D721Med (cell line): ENCODE data around the gene METTL4.

ENCODE experiments used
- DNase-seq: peaks from one replicate; pipeline ENCODE4 v3.0.0; 2011; ENCODE audit warnings: low spot score; ENCODE audit not compliant: insufficient read length
- FAIRE-seq: peaks from 2 replicates; lab custom pipeline; 2011; peaks lifted over from hg19 to GRCh38; lab: Jason Lieb, UNC
- TF ChIP-seq, protein P1 (sequence below): IDR thresholded peaks from 2 replicates; pipeline ENCODE4 v1.5.1; 2012; ENCODE audit warnings: mild to moderate bottlenecking, control low read depth; ENCODE audit not compliant: insufficient read depth; ENCODE audit errors: missing control alignments

METTL4 gene

DNA sequence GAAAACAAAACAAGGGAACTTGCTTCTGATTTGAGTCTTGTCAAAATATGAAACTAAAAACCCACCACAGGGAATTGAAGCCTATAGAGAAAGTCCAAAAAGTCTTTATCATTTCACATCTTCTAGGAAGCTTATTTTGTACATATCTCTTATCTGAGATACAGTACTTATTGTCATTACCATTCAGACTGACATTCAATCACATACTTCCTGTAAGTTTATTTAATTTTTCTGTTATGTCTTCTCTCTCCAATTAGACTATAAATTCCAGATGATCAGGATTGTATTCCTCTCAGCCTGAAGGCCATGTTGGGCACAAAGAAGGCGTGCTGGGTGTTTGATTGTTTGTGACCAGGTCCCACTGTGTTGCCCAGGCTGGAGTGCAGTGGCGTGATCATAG is 59.2 kb downstream of the METTL4 start:
- FAIRE-seq = peak; percentile 63
- no peak for DNase-seq
- TF ChIP-seq, protein P1, sequence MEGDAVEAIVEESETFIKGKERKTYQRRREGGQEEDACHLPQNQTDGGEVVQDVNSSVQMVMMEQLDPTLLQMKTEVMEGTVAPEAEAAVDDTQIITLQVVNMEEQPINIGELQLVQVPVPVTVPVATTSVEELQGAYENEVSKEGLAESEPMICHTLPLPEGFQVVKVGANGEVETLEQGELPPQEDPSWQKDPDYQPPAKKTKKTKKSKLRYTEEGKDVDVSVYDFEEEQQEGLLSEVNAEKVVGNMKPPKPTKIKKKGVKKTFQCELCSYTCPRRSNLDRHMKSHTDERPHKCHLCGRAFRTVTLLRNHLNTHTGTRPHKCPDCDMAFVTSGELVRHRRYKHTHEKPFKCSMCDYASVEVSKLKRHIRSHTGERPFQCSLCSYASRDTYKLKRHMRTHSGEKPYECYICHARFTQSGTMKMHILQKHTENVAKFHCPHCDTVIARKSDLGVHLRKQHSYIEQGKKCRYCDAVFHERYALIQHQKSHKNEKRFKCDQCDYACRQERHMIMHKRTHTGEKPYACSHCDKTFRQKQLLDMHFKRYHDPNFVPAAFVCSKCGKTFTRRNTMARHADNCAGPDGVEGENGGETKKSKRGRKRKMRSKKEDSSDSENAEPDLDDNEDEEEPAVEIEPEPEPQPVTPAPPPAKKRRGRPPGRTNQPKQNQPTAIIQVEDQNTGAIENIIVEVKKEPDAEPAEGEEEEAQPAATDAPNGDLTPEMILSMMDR = no peak

DNA sequence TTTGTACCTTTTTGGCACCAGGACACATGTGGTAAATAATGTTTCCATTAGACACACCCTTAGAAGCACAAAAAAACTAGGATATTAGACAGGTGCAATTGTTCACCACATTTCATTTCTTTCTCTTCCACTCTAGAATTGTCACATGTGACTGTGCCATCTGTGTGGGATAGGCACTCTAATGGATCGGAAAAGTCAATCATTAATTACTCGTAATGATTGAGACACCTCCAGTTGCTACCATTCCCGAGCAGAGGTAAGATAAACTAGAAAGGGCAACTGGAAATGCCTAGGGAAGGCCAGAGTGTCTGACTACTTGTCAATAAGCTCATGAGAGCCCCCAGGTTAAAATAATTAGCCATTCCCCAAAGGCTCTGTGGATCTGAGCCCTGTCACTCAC is 59.9 kb downstream of the METTL4 start:
- DNase-seq (no peak), FAIRE-seq (peak; percentile 77)
- TF ChIP-seq, protein P1 = no peak

DNA sequence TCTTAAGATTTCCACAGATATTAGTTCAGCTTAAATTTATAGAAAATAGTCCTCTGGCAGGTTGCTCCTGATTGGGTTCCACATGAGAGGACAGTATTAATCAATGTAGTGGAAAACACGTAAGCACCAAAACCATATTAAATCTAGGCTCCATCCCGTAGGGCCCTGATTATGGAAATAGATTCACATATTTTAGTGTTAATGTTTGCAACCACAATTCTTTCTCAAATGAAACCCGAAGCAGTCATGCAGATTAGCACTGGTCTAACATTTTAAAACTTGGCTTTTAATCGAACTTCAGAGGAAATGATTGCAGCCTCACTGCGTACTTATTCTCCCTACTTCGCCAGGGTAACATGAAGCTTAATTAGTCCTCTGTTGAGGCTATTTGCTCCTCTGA is 60.9 kb downstream of the METTL4 start:
- TF ChIP-seq, protein P1 = no peak
- DNase-seq (no peak), FAIRE-seq (no peak)

DNA sequence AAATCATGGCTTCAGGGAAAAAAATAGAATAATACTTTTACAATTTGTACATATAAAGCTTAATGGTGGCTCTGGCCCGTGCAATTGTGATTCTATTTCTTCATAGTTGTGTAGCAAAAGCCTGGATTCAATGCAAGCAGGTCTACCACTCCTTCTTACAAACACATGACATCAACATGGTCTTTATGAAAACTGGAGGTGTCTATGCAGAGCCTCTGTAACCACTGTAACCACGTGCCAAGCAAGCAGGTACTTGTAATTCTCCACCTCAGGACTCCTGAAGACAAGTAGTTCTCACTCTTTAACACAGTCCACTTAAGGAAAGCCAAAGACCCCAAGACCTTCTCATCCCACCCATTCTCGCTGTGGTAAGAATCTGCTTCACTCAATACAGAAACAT is 62.6 kb downstream of the METTL4 start:
- TF ChIP-seq, protein P1 = no peak
- no peak for FAIRE-seq
- no peak for DNase-seq

DNA sequence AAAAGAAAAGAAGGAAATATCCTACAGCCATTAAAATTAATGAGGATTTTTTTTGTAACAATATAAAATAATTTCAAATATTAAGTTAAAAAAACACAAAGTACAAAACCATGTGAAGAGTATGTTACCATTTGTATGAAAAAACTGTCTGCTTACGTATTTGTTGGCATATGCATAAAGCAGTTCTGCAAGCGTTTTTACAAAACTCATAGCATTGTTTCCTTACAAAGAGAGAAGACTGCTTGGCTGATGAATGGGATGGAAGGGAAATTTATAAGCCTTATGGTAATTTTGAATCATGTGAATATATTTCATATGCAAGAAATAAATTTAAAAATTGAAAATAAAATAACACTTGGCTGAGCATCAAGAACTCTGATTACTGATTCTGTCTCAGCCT is 63.1 kb downstream of the METTL4 start:
- DNase-seq = no peak
- FAIRE-seq = no peak
- TF ChIP-seq, protein P1 = no peak

DNA sequence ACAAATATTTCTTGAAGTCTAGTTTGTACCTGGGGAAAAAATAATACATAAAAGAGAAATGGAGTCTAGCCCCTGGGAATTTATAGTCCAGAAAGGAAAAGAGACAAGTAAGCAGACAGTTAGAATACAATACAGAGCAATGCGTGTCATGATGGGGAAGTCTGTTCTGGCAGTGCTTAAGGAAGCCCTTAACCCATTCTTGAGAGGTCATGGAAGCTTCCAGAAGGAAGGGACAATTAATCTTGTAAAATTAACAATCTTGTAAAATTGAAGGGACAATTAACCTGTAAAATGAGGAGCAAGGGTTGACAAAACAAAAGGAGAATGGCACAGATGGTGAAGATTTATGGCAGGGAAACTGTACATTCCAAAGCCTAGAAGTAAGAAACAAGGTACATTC is 66.7 kb downstream of the METTL4 start:
- FAIRE-seq = no peak
- no peak for DNase-seq
- TF ChIP-seq, protein P1 = no peak

DNA sequence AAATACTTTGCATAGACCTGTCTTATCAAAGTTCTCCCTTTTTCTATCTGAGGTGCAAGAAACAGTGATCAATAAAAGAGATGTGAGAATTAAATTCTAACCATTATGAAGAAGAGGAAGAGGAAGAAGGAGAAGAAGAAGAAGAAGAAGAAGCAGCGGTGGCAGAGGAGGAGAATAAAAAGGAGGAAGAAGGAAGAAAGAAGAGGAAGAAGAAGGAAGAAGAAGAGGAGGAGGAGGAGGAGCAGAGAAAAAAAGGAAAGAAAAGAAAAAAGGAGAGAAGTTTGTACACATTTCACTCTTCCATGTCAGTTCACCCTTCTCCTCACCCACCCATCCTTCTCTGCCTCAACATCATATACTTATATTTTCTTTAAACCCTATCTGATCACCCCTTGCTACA is 68.4 kb downstream of the METTL4 start:
- TF ChIP-seq, protein P1 = no peak
- no peak for DNase-seq
- FAIRE-seq = no peak
